Natural killer cell treated with Interleukin-12 subunit alpha and Interleukin-12 subunit beta and Interleukin-15 and Interleukin-18, amount 100 ng/mL, for 72 hours (primary cell): ENCODE data around the gene EFS. TPM values are rescaled to one million over a fixed set of nuclear protein-coding genes. Genes with fewer than 3 reads are reported as not detected.

Experiments
- ATAC-seq, 2 donors: fragments of 150-1000 bp; cut with Tn5 transposase in 1 of 2; sonication (Bioruptor Pico), chemical (Tn5 transposase) in 1 of 2; 2 replicates each; pipeline ENCODE4 v1.10.0; 2021
- DNase-seq: peaks from one replicate; pipeline ENCODE4 v3.0.0; 2022; ENCODE audit warnings: low spot score
- H3K27ac Mint-ChIP-seq, 2 donors: 1 replicate in 1 of 2; 2 replicates in 1 of 2; pipeline ENCODE4 v1.8.0; 2022; ENCODE audit warnings: mixed read lengths in 2 of 2, mild to moderate bottlenecking in 1 of 2, moderate library complexity in 1 of 2
- H3K27me3 Mint-ChIP-seq, 2 donors: 1 replicate in 1 of 2; 2 replicates in 1 of 2; pipeline ENCODE4 v1.8.0; 2022; ENCODE audit warnings: mixed read lengths in 2 of 2
- H3K36me3 Mint-ChIP-seq: one replicate; pipeline ENCODE4 v1.8.0; 2022; ENCODE audit warnings: mixed read lengths
- H3K4me1 Mint-ChIP-seq, 2 donors: 1 replicate in 1 of 2; 2 replicates in 1 of 2; pipeline ENCODE4 v1.8.0; 2022; ENCODE audit warnings: low read depth in 2 of 2, mixed read lengths in 2 of 2, mild to moderate bottlenecking in 1 of 2
- H3K4me3 Mint-ChIP-seq: one replicate; pipeline ENCODE4 v1.8.0; 2022; ENCODE audit warnings: mixed read lengths
- H3K9me3 Mint-ChIP-seq: 2 replicates; pipeline ENCODE4 v1.8.0; 2022; ENCODE audit warnings: mixed read lengths
- total RNA-seq, 2 donors: library from RNA; stranded (reverse); gene quantifications; one replicate each; pipeline ENCODE4 v1.2.3, GENCODE V29; 2022

Gene EFS
- total RNA-seq, 2 donors from 2014 or later: not detected

- no peak for DNase-seq
- Mint-ChIP-seq H3K9me3 (no peaks in the 10 kb centered on the region), H3K27ac (no peak overlapping the region), H3K36me3 (peaks cover 15% of the 10 kb centered on the region), H3K4me1 (peaks cover 9 to 13% of the 10 kb centered on the region in 2 donors), H3K4me3 (peak overlapping the region; percentile 70), H3K27me3 (peaks cover 42 to 61% of the 10 kb centered on the region in 2 donors)
- ATAC-seq: no peak
Measured at GRCh38 chr14:23353433-23353780, 11.6 kb downstream of the EFS start.

DNA sequence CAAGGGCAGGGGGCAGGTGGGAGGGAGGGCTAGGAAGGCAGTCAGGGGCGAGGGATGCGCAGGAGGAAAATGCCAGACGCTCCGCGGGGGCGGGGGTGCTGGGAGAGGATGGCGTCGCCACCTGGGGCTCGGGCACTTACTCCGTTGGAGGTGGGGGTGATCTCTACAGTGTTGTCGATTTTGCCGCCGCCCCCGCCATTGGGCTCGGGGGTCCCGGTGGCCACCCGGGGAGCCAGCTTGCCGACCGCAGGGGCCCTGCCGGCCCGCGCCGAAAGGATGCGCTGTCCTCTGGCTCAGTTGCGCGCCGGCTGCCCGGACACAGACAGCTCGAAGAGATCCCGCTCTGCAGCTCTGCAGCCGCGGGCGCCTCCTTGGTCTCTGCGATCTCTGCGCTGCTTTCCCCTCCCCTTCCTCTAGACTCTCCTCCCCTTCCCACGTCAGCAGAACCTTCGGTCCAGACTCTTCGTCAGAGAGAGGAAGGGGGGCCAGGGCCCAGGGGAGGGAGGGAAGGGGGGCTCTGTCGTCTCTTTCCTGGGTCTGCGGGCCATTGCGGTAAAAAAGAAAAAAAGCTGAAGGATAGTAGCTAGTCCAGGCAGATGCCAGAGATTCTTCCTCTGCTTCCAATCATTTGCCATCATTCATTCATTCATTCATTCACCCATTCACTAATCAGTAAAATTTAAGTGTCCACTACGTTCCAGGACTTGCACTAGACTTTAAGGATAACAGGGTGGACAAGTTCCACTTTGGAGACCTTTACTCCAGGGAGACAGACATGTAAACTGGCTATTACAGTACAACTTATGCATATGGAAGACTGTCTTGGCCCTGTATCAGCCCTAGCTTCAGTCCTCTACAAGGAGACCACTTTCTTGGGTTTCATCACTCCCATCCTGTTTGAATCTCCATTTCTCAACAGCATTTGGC, 12.2 kb downstream of the EFS start, which contains the start of gene SLC22A17:
Gene SLC22A17, minus strand, starts transcription at position 382 of the 927 bp plus-strand sequence.
- peak; percentile 58 to 71 for ATAC-seq
- H3K9me3 Mint-ChIP-seq: no peaks in the 10 kb centered on the region
- no peak within 1 kb of the TSS for H3K27ac Mint-ChIP-seq
- peaks cover 9 to 13% of the 10 kb centered on the region in 2 donors for H3K4me1 Mint-ChIP-seq
- peak within 1 kb of the TSS; percentile 70 for H3K4me3 Mint-ChIP-seq
- peaks cover 15% of the 10 kb centered on the region for H3K36me3 Mint-ChIP-seq
- no peak for DNase-seq
- peaks cover 42 to 61% of the 10 kb centered on the region in 2 donors for H3K27me3 Mint-ChIP-seq

DNA sequence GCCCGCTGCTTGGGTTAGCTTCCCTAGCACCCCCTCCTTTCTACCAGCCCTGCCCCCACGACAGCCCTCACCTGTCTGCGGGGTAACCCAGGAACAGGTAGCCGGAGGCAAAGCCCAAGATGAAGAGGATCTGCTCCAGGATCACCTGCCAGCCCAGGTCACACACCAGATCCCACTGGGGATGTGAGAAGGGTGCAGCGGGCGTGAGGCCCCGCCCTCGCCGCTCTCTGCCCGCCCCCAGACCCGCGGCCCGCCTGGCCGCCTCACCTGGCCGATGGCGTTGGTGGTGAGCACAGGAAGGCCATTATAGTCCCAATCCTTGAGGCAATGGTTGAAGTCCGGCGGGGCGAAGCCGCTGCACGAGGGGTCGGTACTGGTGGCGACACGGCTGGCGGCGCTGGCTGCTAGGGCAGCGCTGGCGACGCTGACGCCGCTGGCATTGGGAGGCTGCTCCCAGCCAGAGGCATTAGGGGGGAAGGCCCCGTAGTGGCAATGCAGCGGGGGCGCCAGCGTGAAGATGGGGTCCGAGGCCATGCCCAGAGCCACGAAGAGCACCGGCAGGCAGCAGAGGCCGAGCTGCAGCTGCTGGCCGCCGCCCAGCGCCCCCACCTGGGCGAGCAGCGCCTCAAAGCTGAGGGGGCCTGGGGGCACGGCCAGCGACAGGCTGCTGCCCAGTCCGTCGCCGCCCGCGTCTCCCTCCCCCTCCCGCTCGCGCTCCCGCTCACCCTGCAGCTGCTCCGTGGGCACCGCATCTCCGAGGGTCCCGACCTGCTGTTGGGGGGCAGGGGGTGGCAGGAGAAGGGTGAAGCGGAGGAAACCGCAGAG, 13.1 kb downstream of the EFS start:
- H3K27ac Mint-ChIP-seq: no peak overlapping the region
- no peaks in the 10 kb centered on the region for H3K9me3 Mint-ChIP-seq
- H3K4me1 Mint-ChIP-seq: peaks cover 9 to 13% of the 10 kb centered on the region in 2 donors
- ATAC-seq (no peak), DNase-seq (no peak)
- H3K27me3 Mint-ChIP-seq: peaks cover 42 to 61% of the 10 kb centered on the region in 2 donors
- H3K36me3 Mint-ChIP-seq: peaks cover 15% of the 10 kb centered on the region
- no peak overlapping the region for H3K4me3 Mint-ChIP-seq

DNA sequence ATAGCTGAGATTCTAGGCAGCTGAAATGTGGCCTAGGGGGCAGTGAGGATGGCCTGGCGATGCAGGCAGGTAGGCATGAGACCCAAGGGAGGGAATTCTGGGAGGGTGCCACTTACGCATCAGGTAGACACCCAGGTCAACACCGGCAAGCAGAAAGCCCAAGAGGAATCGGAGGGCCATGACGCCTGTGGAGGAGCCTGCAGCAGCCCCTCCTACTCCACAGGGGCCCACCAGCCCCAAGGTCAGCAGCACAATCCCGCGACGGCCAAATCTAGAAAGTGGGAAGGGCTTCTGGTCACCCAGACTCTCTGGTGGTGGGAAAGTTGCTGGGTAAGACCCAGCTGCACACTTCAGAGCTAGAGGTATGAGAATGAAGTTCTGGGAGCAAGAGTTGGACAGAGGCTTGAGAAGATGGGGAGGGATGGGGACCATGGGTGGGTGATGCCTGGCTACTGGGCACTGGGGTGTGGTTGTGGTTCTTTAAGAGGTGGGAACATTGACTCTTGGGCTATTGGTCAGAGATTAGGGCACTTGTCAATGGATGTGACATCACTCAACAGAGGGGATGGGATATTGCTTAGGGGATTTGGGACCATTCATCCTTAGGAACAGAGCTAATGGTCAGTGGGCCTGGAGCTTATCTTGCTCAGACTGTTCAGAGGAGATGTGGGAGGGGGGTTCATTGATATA, 15.7 kb downstream of the EFS start:
- ATAC-seq (no peak), DNase-seq (no peak)
- H3K9me3 Mint-ChIP-seq: no peaks in the 10 kb centered on the region
- H3K27ac Mint-ChIP-seq: no peak overlapping the region
- peaks cover 9 to 13% of the 10 kb centered on the region in 2 donors for H3K4me1 Mint-ChIP-seq
- H3K36me3 Mint-ChIP-seq: peaks cover 15% of the 10 kb centered on the region
- H3K27me3 Mint-ChIP-seq: peaks cover 39 to 46% of the 10 kb centered on the region in 2 donors
- H3K4me3 Mint-ChIP-seq: no peak overlapping the region

DNA sequence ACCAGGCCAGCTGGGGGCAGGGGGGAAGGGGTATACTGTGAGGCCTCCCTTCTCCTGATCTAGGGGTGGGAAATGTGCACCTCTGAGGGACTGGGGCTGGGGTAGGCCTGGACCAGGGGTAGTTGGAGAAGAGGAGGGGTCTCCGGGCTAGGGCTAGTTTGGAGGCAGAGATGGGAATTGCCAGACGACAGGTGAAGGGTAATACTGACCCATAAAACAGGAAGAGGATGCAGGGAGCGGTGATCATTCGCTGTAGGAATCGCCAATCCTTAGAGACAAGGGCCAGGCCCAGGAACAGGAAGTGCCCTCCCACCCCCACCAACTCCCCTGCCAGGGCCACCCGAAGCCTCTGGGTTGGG, 16.7 kb downstream of the EFS start:
- DNase-seq (no peak), ATAC-seq (no peak)
- Mint-ChIP-seq H3K4me1 (peaks cover 8 to 12% of the 10 kb centered on the region in 2 donors), H3K27me3 (peaks cover 29 to 37% of the 10 kb centered on the region in 2 donors), H3K27ac (no peak overlapping the region), H3K4me3 (no peak overlapping the region), H3K9me3 (no peaks in the 10 kb centered on the region), H3K36me3 (peaks cover 14% of the 10 kb centered on the region)

- peaks cover 4 to 6% of the 10 kb centered on the region in 2 donors for H3K4me1 Mint-ChIP-seq
- ATAC-seq: no peak
- peaks cover 10% of the 10 kb centered on the region for H3K36me3 Mint-ChIP-seq
- no peaks in the 10 kb centered on the region for H3K9me3 Mint-ChIP-seq
- no peak for DNase-seq
- peaks cover 23 to 37% of the 10 kb centered on the region in 2 donors for H3K27me3 Mint-ChIP-seq
- no peak overlapping the region for H3K4me3 Mint-ChIP-seq
- no peak overlapping the region for H3K27ac Mint-ChIP-seq
Measured at GRCh38 chr14:23347406-23348296, 17.3 kb downstream of the EFS start.

- peak in 1 of 2 donors; percentile 21 for ATAC-seq
- no peak for DNase-seq
- H3K36me3 Mint-ChIP-seq: peaks cover 10% of the 10 kb centered on the region
- H3K27me3 Mint-ChIP-seq: peaks cover 23 to 38% of the 10 kb centered on the region in 2 donors
- H3K9me3 Mint-ChIP-seq: no peaks in the 10 kb centered on the region
- H3K27ac Mint-ChIP-seq: no peak overlapping the region
- no peak overlapping the region for H3K4me3 Mint-ChIP-seq
- peaks cover 4 to 6% of the 10 kb centered on the region in 2 donors for H3K4me1 Mint-ChIP-seq
Measured at GRCh38 chr14:23346693-23347405, 18.1 kb downstream of the EFS start.

DNA sequence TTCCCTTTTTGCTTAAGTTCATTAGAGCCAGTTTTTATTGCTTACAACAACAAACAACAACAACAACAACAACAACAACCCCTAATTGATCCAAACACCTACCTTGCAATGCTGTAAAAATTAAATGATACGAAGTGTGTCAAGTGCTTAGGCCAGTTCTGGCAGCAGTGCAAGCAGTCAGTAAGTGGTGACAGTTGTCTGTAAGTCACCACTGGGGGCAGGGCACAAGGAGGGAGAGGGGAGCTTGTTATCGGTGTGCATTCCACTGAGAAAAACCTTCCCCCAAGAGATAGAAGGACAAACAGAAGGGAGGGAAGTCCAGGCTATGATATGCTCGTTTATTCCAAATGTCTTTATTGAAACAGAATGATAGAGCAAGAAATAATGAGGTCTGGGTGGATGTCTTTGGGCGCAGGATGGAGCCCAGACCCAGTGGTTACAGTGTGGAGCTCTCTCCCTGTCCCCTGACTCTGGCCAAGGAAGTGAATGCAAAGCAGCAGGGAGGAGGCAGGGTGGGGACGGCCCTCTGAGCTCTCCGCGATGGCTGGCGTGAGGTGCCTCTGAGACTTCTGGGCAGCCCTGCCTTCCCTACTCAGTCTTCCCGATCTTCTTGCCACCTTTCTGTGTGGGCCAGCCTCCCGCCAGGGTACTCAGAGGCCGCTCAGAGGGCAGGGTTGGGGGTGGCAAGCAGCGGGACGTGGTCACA, 18.8 kb downstream of the EFS start:
- Mint-ChIP-seq H3K27me3 (peaks cover 21 to 33% of the 10 kb centered on the region in 2 donors), H3K4me1 (peaks cover 2 to 3% of the 10 kb centered on the region in 2 donors), H3K4me3 (no peak overlapping the region), H3K36me3 (peaks cover 7% of the 10 kb centered on the region), H3K27ac (no peak overlapping the region), H3K9me3 (no peaks in the 10 kb centered on the region)
- no peak for ATAC-seq
- no peak for DNase-seq

GRCh38 chr14:23344481-23344880, 20.5 kb downstream of the EFS start:
- H3K4me3 Mint-ChIP-seq: no peak overlapping the region
- ATAC-seq (no peak), DNase-seq (no peak)
- no peaks in the 10 kb centered on the region for H3K9me3 Mint-ChIP-seq
- H3K36me3 Mint-ChIP-seq: no peaks in the 10 kb centered on the region
- no peaks in the 10 kb centered on the region for H3K4me1 Mint-ChIP-seq
- H3K27ac Mint-ChIP-seq: no peak overlapping the region
- peaks cover 10 to 26% of the 10 kb centered on the region in 2 donors for H3K27me3 Mint-ChIP-seq

- ATAC-seq: no peak
- Mint-ChIP-seq H3K4me3 (no peak overlapping the region), H3K27me3 (peaks cover 11 to 44% of the 10 kb centered on the region in 2 donors), H3K9me3 (no peaks in the 10 kb centered on the region), H3K27ac (no peak overlapping the region), H3K36me3 (no peaks in the 10 kb centered on the region), H3K4me1 (no peaks in the 10 kb centered on the region)
- no peak for DNase-seq
Measured at GRCh38 chr14:23339506-23340268, 25.3 kb downstream of the EFS start.

DNA sequence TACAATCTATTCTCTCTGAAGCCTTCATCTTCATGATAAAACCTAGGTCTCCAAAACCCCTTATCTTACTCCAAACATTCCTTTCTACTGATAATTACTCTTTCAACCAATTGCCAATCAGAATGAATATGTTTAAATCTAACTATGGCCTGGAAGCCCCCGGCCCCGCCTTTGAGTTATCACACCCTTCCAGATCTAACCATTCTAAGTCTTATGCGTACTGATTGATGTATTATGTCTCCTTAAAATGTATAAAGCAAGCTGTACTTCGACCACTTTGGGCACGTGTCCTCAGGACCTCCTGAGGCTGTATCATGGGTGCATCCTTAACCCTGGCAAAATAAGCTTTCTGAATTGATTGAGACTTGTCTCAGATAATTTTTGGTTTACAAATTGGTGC, 29.3 kb downstream of the EFS start:
- H3K9me3 Mint-ChIP-seq: no peaks in the 10 kb centered on the region
- ATAC-seq: no peak
- H3K27me3 Mint-ChIP-seq: peaks cover 13 to 30% of the 10 kb centered on the region in 2 donors
- H3K27ac Mint-ChIP-seq: no peak overlapping the region
- H3K4me3 Mint-ChIP-seq: no peak overlapping the region
- H3K4me1 Mint-ChIP-seq: no peaks in the 10 kb centered on the region
- no peaks in the 10 kb centered on the region for H3K36me3 Mint-ChIP-seq
- DNase-seq: no peak
